ENCODE results near the gene PXDN. TPM values are rescaled to one million over a fixed set of nuclear protein-coding genes. Genes with fewer than 3 reads are reported as not detected.

The PXDN gene
- total RNA-seq, 2 donors from 2014 or later: not detected

- H3K36me3 Mint-ChIP-seq (ENCODE audit: low read depth): no peaks in the 10 kb centered on the region
- H3K27ac Mint-ChIP-seq: no peak overlapping the region
- ATAC-seq (replicated peaks): no peak
- H3K4me3 Mint-ChIP-seq: no peak overlapping the region
- H3K9me3 Mint-ChIP-seq: no peaks in the 10 kb centered on the region
- H3K4me1 Mint-ChIP-seq: no peaks in the 10 kb centered on the region
- H3K27me3 Mint-ChIP-seq: peaks cover 12% of the 10 kb centered on the region
Measured at GRCh38 chr2:1752751-1753150, 8.4 kb upstream of the PXDN start.

- H3K4me1 Mint-ChIP-seq: no peaks in the 10 kb centered on the region
- H3K4me3 Mint-ChIP-seq: no peak overlapping the region
- H3K36me3 Mint-ChIP-seq (ENCODE audit: low read depth): no peaks in the 10 kb centered on the region
- H3K27ac Mint-ChIP-seq: no peak overlapping the region
- H3K9me3 Mint-ChIP-seq: no peaks in the 10 kb centered on the region
- peaks cover 17% of the 10 kb centered on the region for H3K27me3 Mint-ChIP-seq
- no peak for ATAC-seq (replicated peaks)
Measured at GRCh38 chr2:1751767-1752725, 7.7 kb upstream of the PXDN start.

- H3K9me3 Mint-ChIP-seq: no peaks in the 10 kb centered on the region
- no peaks in the 10 kb centered on the region for H3K36me3 Mint-ChIP-seq (ENCODE audit: low read depth)
- peaks cover 26% of the 10 kb centered on the region for H3K27me3 Mint-ChIP-seq
- H3K27ac Mint-ChIP-seq: no peak overlapping the region
- H3K4me1 Mint-ChIP-seq: no peaks in the 10 kb centered on the region
- no peak overlapping the region for H3K4me3 Mint-ChIP-seq
- no peak for ATAC-seq (replicated peaks)
Measured at GRCh38 chr2:1750933-1751766, 6.8 kb upstream of the PXDN start.

GRCh38 chr2:1750270-1750932 is 6.1 kb upstream of the PXDN start:
- Mint-ChIP-seq H3K9me3 (no peaks in the 10 kb centered on the region), H3K27ac (no peak overlapping the region), H3K4me3 (no peak overlapping the region), H3K27me3 (peaks cover 28% of the 10 kb centered on the region), H3K4me1 (no peaks in the 10 kb centered on the region), H3K36me3 (ENCODE audit: low read depth) (no peaks in the 10 kb centered on the region)
- ATAC-seq (replicated peaks): no peak

- Mint-ChIP-seq H3K36me3 (ENCODE audit: low read depth) (no peaks in the 10 kb centered on the region), H3K9me3 (no peaks in the 10 kb centered on the region), H3K27me3 (peaks cover 25% of the 10 kb centered on the region), H3K27ac (no peak overlapping the region), H3K4me1 (no peaks in the 10 kb centered on the region), H3K4me3 (no peak overlapping the region)
- no peak for ATAC-seq (replicated peaks)
Measured at GRCh38 chr2:1749489-1750119, 5.3 kb upstream of the PXDN start.

GRCh38 chr2:1748741-1749488 is 4.6 kb upstream of the PXDN start:
- Mint-ChIP-seq H3K4me3 (no peak overlapping the region), H3K4me1 (no peaks in the 10 kb centered on the region), H3K9me3 (no peaks in the 10 kb centered on the region), H3K27me3 (peaks cover 25% of the 10 kb centered on the region), H3K27ac (no peak overlapping the region), H3K36me3 (ENCODE audit: low read depth) (no peaks in the 10 kb centered on the region)
- no peak for ATAC-seq (replicated peaks)

GRCh38 chr2:1748176-1748740 is 3.9 kb upstream of the PXDN start:
- ATAC-seq (replicated peaks): no peak
- Mint-ChIP-seq H3K27ac (no peak overlapping the region), H3K9me3 (no peaks in the 10 kb centered on the region), H3K4me3 (no peak overlapping the region), H3K36me3 (ENCODE audit: low read depth) (no peaks in the 10 kb centered on the region), H3K4me1 (no peaks in the 10 kb centered on the region), H3K27me3 (peaks cover 25% of the 10 kb centered on the region)

GRCh38 chr2:1747065-1747941 is 3.0 kb upstream of the PXDN start:
- H3K27me3 Mint-ChIP-seq: peaks cover 26% of the 10 kb centered on the region
- H3K36me3 Mint-ChIP-seq (ENCODE audit: low read depth): no peaks in the 10 kb centered on the region
- ATAC-seq (replicated peaks): no peak
- H3K27ac Mint-ChIP-seq: no peak overlapping the region
- no peaks in the 10 kb centered on the region for H3K4me1 Mint-ChIP-seq
- no peaks in the 10 kb centered on the region for H3K9me3 Mint-ChIP-seq
- H3K4me3 Mint-ChIP-seq: no peak overlapping the region

GRCh38 chr2:1746174-1747064 is 2.1 kb upstream of the PXDN start:
- no peak for ATAC-seq (replicated peaks)
- H3K4me1 Mint-ChIP-seq: no peaks in the 10 kb centered on the region
- peaks cover 32% of the 10 kb centered on the region for H3K27me3 Mint-ChIP-seq
- H3K36me3 Mint-ChIP-seq (ENCODE audit: low read depth): no peaks in the 10 kb centered on the region
- no peak overlapping the region for H3K27ac Mint-ChIP-seq
- no peak overlapping the region for H3K4me3 Mint-ChIP-seq
- H3K9me3 Mint-ChIP-seq: no peaks in the 10 kb centered on the region

GRCh38 chr2:1745171-1746023 is 1.1 kb upstream of the PXDN start:
- no peak overlapping the region for H3K27ac Mint-ChIP-seq
- H3K27me3 Mint-ChIP-seq: peaks cover 37% of the 10 kb centered on the region
- ATAC-seq (replicated peaks): no peak
- no peak overlapping the region for H3K4me3 Mint-ChIP-seq
- no peaks in the 10 kb centered on the region for H3K36me3 Mint-ChIP-seq (ENCODE audit: low read depth)
- no peaks in the 10 kb centered on the region for H3K4me1 Mint-ChIP-seq
- no peaks in the 10 kb centered on the region for H3K9me3 Mint-ChIP-seq

GRCh38 chr2:1744151-1744445 is 217 bp downstream of the PXDN start:
- H3K9me3 Mint-ChIP-seq: no peaks in the 10 kb centered on the region
- H3K27me3 Mint-ChIP-seq: peaks cover 37% of the 10 kb centered on the region
- H3K36me3 Mint-ChIP-seq (ENCODE audit: low read depth): no peaks in the 10 kb centered on the region
- no peak for ATAC-seq (replicated peaks)
- no peaks in the 10 kb centered on the region for H3K4me1 Mint-ChIP-seq
- no peak overlapping the region for H3K4me3 Mint-ChIP-seq
- H3K27ac Mint-ChIP-seq: no peak overlapping the region
